ENCODE data around the gene GNAI1. TPM values are rescaled to one million over a fixed set of nuclear protein-coding genes. Genes with fewer than 3 reads are reported as not detected.

GNAI1 gene
- total and polyA plus RNA-seq, 2 of the 13 experiments (the other 11 are each of a cell fraction or from before 2014, with no cell fraction given) = 3.5 to 5.7 TPM

- TF ChIP-seq, protein P1, sequence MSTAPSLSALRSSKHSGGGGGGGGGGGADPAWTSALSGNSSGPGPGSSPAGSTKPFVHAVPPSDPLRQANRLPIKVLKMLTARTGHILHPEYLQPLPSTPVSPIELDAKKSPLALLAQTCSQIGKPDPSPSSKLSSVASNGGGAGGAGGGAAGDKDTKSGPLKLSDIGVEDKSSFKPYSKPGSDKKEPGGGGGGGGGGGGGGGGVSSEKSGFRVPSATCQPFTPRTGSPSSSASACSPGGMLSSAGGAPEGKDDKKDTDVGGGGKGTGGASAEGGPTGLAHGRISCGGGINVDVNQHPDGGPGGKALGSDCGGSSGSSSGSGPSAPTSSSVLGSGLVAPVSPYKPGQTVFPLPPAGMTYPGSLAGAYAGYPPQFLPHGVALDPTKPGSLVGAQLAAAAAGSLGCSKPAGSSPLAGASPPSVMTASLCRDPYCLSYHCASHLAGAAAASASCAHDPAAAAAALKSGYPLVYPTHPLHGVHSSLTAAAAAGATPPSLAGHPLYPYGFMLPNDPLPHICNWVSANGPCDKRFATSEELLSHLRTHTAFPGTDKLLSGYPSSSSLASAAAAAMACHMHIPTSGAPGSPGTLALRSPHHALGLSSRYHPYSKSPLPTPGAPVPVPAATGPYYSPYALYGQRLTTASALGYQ (CRISPR knock-in tag; IDR thresholded peaks at IDR 0.05) = 0 out of 2 replicates have a peak, but pooled peaks have one; percentile 36
- TF ChIP-seq HDAC2 (CRISPR knock-in tag; IDR thresholded peaks at IDR 0.05) = peak; percentile 66; the same call in 1 of the 2 replicates
- TF ChIP-seq PHB2 (IDR thresholded peaks at IDR 0.05; ENCODE audit: partially characterized antibody) = no peak
- TF ChIP-seq ZNF281 (CRISPR knock-in tag; IDR thresholded peaks at IDR 0.05; ENCODE audit: borderline replicate concordance) = peak; percentile 84
- 0 out of 2 replicates have a peak, but pooled peaks have one; percentile 32 for TF ChIP-seq ZFP1 (CRISPR knock-in tag; IDR thresholded peaks at IDR 0.05)
- TF ChIP-seq KAT8 (CRISPR knock-in tag; IDR thresholded peaks at IDR 0.05) = 0 out of 2 replicates have a peak, but pooled peaks have one; percentile 51
- TF ChIP-seq, protein P2, sequence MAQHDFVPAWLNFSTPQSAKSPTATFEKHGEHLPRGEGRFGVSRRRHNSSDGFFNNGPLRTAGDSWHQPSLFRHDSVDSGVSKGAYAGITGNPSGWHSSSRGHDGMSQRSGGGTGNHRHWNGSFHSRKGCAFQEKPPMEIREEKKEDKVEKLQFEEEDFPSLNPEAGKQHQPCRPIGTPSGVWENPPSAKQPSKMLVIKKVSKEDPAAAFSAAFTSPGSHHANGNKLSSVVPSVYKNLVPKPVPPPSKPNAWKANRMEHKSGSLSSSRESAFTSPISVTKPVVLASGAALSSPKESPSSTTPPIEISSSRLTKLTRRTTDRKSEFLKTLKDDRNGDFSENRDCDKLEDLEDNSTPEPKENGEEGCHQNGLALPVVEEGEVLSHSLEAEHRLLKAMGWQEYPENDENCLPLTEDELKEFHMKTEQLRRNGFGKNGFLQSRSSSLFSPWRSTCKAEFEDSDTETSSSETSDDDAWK (CRISPR knock-in tag; IDR thresholded peaks at IDR 0.05) = no peak
- peak; percentile 96 for TF ChIP-seq ISL2 (CRISPR knock-in tag; IDR thresholded peaks at IDR 0.05)
- peak; percentile 80 for TF ChIP-seq ELF3 (CRISPR knock-in tag; IDR thresholded peaks at IDR 0.05)
- no peak for TF ChIP-seq BORCS8-MEF2B (CRISPR knock-in tag; IDR thresholded peaks at IDR 0.05)
- TF ChIP-seq PPARG (CRISPR knock-in tag; conservative IDR thresholded peaks at IDR 0.05) = peak; percentile 58; the same call in 1 of the 2 replicates
- TF ChIP-seq NFKBIZ (CRISPR knock-in tag; IDR thresholded peaks at IDR 0.05) = peak; percentile 78; the same call in 1 of the 2 replicates
- TF ChIP-seq HOXA5 (CRISPR knock-in tag; IDR thresholded peaks at IDR 0.05) = no peak
- no peak for TF ChIP-seq ZNF17 (CRISPR knock-in tag; IDR thresholded peaks at IDR 0.05)
- no peak for TF ChIP-seq RBAK (CRISPR knock-in tag; IDR thresholded peaks at IDR 0.05)
- 0 out of 2 replicates have a peak, but pooled peaks have one; percentile 72 for TF ChIP-seq RCOR2 (CRISPR knock-in tag; IDR thresholded peaks at IDR 0.05)
- peak; percentile 95 for TF ChIP-seq HMG20A (CRISPR knock-in tag; IDR thresholded peaks at IDR 0.05; ENCODE audit: borderline replicate concordance)
- TF ChIP-seq ZNF790 (CRISPR knock-in tag; IDR thresholded peaks at IDR 0.05; ENCODE audit: borderline replicate concordance) = no peak
- no peak for TF ChIP-seq SOX6 (IDR thresholded peaks at IDR 0.05)
- peak; percentile 82 for TF ChIP-seq SOX6 (CRISPR knock-in tag; IDR thresholded peaks at IDR 0.05)
- peak; percentile 44; the same call in 1 of the 2 replicates for TF ChIP-seq HNF1A (IDR thresholded peaks at IDR 0.05; ENCODE audit: low read depth)
- no peak for TF ChIP-seq HNF1A (CRISPR knock-in tag; IDR thresholded peaks at IDR 0.05; ENCODE audit: borderline replicate concordance)
- TF ChIP-seq KDM6A (CRISPR knock-in tag; IDR thresholded peaks at IDR 0.05; ENCODE audit: low read depth) = peak; percentile 88
- TF ChIP-seq BCL6 (CRISPR knock-in tag; IDR thresholded peaks at IDR 0.05) = peak; percentile 81
Measured at GRCh38 chr7:80210400-80210799, 75.8 kb downstream of the GNAI1 start (continued).
